B cell (primary cell): Measurements from ENCODE around the gene ANKRD24. TPM values are rescaled to one million over a fixed set of nuclear protein-coding genes. Genes with fewer than 3 reads are reported as not detected.

Source experiments
- ATAC-seq: fragments of 200-7000 bp; cut with Tn5 transposase; one replicate; pipeline ENCODE4 v1.10.0; 2021; ENCODE audit warnings: low read depth, mild to moderate bottlenecking, moderate number of reproducible peaks, moderate library complexity
- CTCF ChIA-PET: fragments of 350-600 bp; sonication (Branson Sonifier 250); formaldehyde crosslinking; loops from one replicate; lab custom pipeline; 2021; ENCODE audit warnings: antibody characterized with exemption, inconsistent platforms; lab: Charles Lee
- POLR2A ChIA-PET: fragments of 350-600 bp; sonication (Branson Sonifier 250); formaldehyde crosslinking; loops from one replicate; lab custom pipeline; 2021; ENCODE audit warnings: antibody characterized with exemption; lab: Charles Lee
- DNase-seq: peaks from one replicate; pipeline ENCODE4 v3.0.0; 2013
- H2AFZ ChIP-seq: 2 replicates; pipeline ENCODE4 v1.6.1; 2012; ENCODE audit warnings: mild to moderate bottlenecking, low read depth, low read length; ENCODE audit not compliant: insufficient read depth, poor library complexity, severe bottlenecking
- H3K27ac ChIP-seq, 2 donors: 1 replicate in 1 of 2; 2 replicates in 1 of 2; pipeline ENCODE4 v1.5.1; 2012 to 2013; ENCODE audit warnings: low read length in 2 of 2, mild to moderate bottlenecking in 2 of 2, moderate library complexity in 1 of 2
- H3K27me3 ChIP-seq, 4 experiments: fragments of 200-600 bp in 1 of 4; sonication (generic) in 1 of 4; replicated peaks in 1 of 4; 1 replicate in 2 of 4; 2 replicates in 2 of 4; pipeline versions ENCODE4 v1.6.1 to v1.7.0; 2013 to 2016; ENCODE audit warnings: low read length in 3 of 4, mild to moderate bottlenecking in 2 of 4, mixed read lengths in 1 of 4, moderate library complexity in 1 of 4; ENCODE audit not compliant: insufficient read depth in 4 of 4, control insufficient read depth in 3 of 4; ENCODE audit errors: control extremely low read depth in 1 of 4
- H3K36me3 ChIP-seq, 2 experiments: replicated peaks in 1 of 2; 1 replicate in 1 of 2; 2 replicates in 1 of 2; pipeline versions ENCODE4 v1.6.1 to v1.7.1; 2013; ENCODE audit warnings: low read length in 1 of 2; ENCODE audit not compliant: insufficient read depth in 2 of 2, control insufficient read depth in 1 of 2; ENCODE audit errors: control extremely low read depth in 1 of 2, extremely low read depth in 1 of 2
- H3K4me1 ChIP-seq, 2 donors: fragments of 200-600 bp in 1 of 2; sonication (generic) in 1 of 2; 1 replicate in 1 of 2; 2 replicates in 1 of 2; pipeline versions ENCODE4 v1.5.1 to v1.6.1; 2013 to 2017; ENCODE audit warnings: low read length in 2 of 2; ENCODE audit not compliant: control insufficient read depth in 2 of 2, insufficient read depth in 2 of 2
- H3K4me2 ChIP-seq: replicated peaks from 2 replicates; pipeline ENCODE3; 2012; ENCODE audit warnings: mild to moderate bottlenecking, low read depth, low read length; ENCODE audit not compliant: poor library complexity, severe bottlenecking
- H3K4me3 ChIP-seq, 5 experiments: fragments of 200-600 bp in 1 of 5; sonication (generic) in 1 of 5; 1 replicate in 3 of 5; 2 replicates in 2 of 5; pipeline versions ENCODE4 v1.5.1 to v1.7.0; 2011 to 2016; ENCODE audit warnings: low read length in 4 of 5, mild to moderate bottlenecking in 4 of 5, low read depth in 2 of 5, control low read depth in 1 of 5, moderate library complexity in 1 of 5; ENCODE audit not compliant: insufficient read depth in 1 of 5; ENCODE audit errors: control extremely low read depth in 1 of 5, extremely low read depth in 1 of 5
- H3K79me2 ChIP-seq: fragments of 200-600 bp; sonication (generic); one replicate; pipeline ENCODE4 v1.6.0; 2016; ENCODE audit warnings: low read length; ENCODE audit not compliant: control insufficient read depth, insufficient read depth
- H3K9ac ChIP-seq: fragments of 200-600 bp; sonication (generic); 2 replicates; pipeline ENCODE4 v1.6.1; 2017; ENCODE audit warnings: mild to moderate bottlenecking, low read length, moderate library complexity
- H3K9me3 ChIP-seq, 3 donors: one replicate each; pipeline versions ENCODE4 v1.6.1 to v1.7.1; 2013; ENCODE audit warnings: low read length in 2 of 3; ENCODE audit not compliant: control insufficient read depth in 2 of 3, insufficient read depth in 1 of 3; ENCODE audit errors: control extremely low read depth in 1 of 3
- H4K20me1 ChIP-seq: 2 replicates; pipeline ENCODE4 v1.6.0; 2012; ENCODE audit warnings: mild to moderate bottlenecking, low read length; ENCODE audit not compliant: insufficient read depth, control insufficient read depth, poor library complexity, severe bottlenecking
- H3K27ac Mint-ChIP-seq: one replicate; pipeline ENCODE4 v1.8.0; 2021; ENCODE audit warnings: mixed read lengths
- H3K27me3 Mint-ChIP-seq: one replicate; pipeline ENCODE4 v1.8.0; 2021; ENCODE audit warnings: mixed read lengths
- H3K4me1 Mint-ChIP-seq: one replicate; pipeline ENCODE4 v1.8.0; 2021; ENCODE audit warnings: mixed read lengths
- H3K4me3 Mint-ChIP-seq: one replicate; pipeline ENCODE4 v1.8.0; 2021; ENCODE audit warnings: mixed read lengths
- H3K9me3 Mint-ChIP-seq: one replicate; pipeline ENCODE4 v1.8.0; 2022; ENCODE audit warnings: mixed read lengths; ENCODE audit not compliant: insufficient read depth
- CTCF ChIP-seq: fragments of 200-600 bp; IDR thresholded peaks from one replicate; pipeline ENCODE4 v1.8.0; 2022; ENCODE audit warnings: antibody characterized with exemption, mild to moderate bottlenecking
- EZH2 ChIP-seq: IDR thresholded peaks from 2 replicates; pipeline ENCODE4 v1.6.1; 2012; ENCODE audit warnings: borderline replicate concordance, low read depth, mild to moderate bottlenecking, moderate library complexity, low read length; ENCODE audit not compliant: insufficient read depth, poor library complexity, severe bottlenecking
- WGBS: methylation state at CpG from one replicate; pipeline ENCODE4 v1.1.5; 2013; ENCODE audit warnings: missing lambda C conversion rate; ENCODE audit not compliant: insufficient coverage; 5-methylcytosine and 5-hydroxymethylcytosine counted together
- intact Hi-C: fragments of 100-400 bp; cut with micrococcal nuclease; formaldehyde crosslinking; loops from one replicate; pipeline ENCODE4 v1.10.0; 2022
- polyA plus RNA-seq: library from polyadenylated mRNA; depleted of rRNA; stranded (reverse); fragments of >200 nt; gene quantifications from 2 replicates; pipeline ENCODE4 v1.2.3, GENCODE V29; 2012
- total RNA-seq, 2 donors: library from RNA; stranded (reverse); fragments of 120-200 nt in 1 of 2; gene quantifications; 1 replicate in 1 of 2; 2 replicates in 1 of 2; pipeline versions ENCODE4 v1.2.3 to v1.2.4, GENCODE V29; 2013 to 2022

The ANKRD24 gene
- total and polyA plus RNA-seq, 2 donors (not counting 1 experiment from before 2014, with no cell fraction given) = 0.37 to 1.5 TPM

GRCh38 chr19:4184718-4185352 lies 2.3 kb downstream of the ANKRD24 start:
- H3K4me1 ChIP-seq = peaks cover 20 to 32% of the 10 kb centered on the region in 2 donors
- ChIA-PET POLR2A (no interaction called here), CTCF (interaction anchor here (0.6 kb wide), 1 partner anchor 197 kb away, joined by 3 read pairs; no protein-coding TSS in a partner anchor)
- H4K20me1 ChIP-seq = peaks cover under 1% of the 10 kb centered on the region
- H3K9me3 ChIP-seq = peaks cover 0 to 4% (median 0%) of the 10 kb centered on the region in 3 donors
- H3K27ac ChIP-seq = no peak overlapping the region
- peaks cover 0 to 3% (median 0%) of the 10 kb centered on the region in 4 experiments for H3K27me3 ChIP-seq
- Mint-ChIP-seq H3K27me3 (peaks cover 9% of the 10 kb centered on the region), H3K4me3 (peak overlapping the region; percentile 44), H3K9me3 (no peaks in the 10 kb centered on the region), H3K27ac (no peak overlapping the region), H3K4me1 (peaks cover 31% of the 10 kb centered on the region)
- DNase-seq = no peak
- H3K4me2 ChIP-seq = no peak overlapping the region
- no peak for ATAC-seq
- H3K4me3 ChIP-seq = no peak overlapping the region
- WGBS = 97% methylated on average over 2 of the region's 2 CpGs
- intact Hi-C loops = loop anchor here (5.0 kb wide), 2 partner anchors 63 to 118 kb away; partner anchors contain the start of genes MAP2K2 and ZBTB7A
- H3K79me2 ChIP-seq = peaks cover 10% of the 10 kb centered on the region
- no peak overlapping the region for H3K9ac ChIP-seq
- TF ChIP-seq EZH2 (no peak), CTCF (no peak)
- no peak overlapping the region for H2AFZ ChIP-seq
- no peaks in the 10 kb centered on the region for H3K36me3 ChIP-seq
